HG03460 (cell line): ENCODE measurements around the gene IL10RB.
"Not testable (repeated sequence)": the region's sequence is repeated elsewhere in the genome, so short reads cannot be mapped to it uniquely, and the experiment has no call there.

ENCODE experiments used
- ATAC-seq: cut with Tn5 transposase; IDR thresholded peaks from one replicate; pipeline ENCODE4 v1.9.1; 2021; ENCODE audit not compliant: unreplicated experiment

IL10RB gene

GRCh38 chr21:33240404-33240803 lies 25.8 kb upstream of the IL10RB start:
- no peak for ATAC-seq

GRCh38 chr21:33241846-33242245 lies 24.3 kb upstream of the IL10RB start:
- no peak for ATAC-seq

- not testable (repeated sequence) for ATAC-seq
Observed at GRCh38 chr21:33242846-33243245, 23.3 kb upstream of the IL10RB start.

- no peak for ATAC-seq
Observed at GRCh38 chr21:33244082-33244778, 21.9 kb upstream of the IL10RB start.

GRCh38 chr21:33244779-33245105 lies 21.4 kb upstream of the IL10RB start:
- no peak for ATAC-seq

- ATAC-seq = no peak
Observed at GRCh38 chr21:33245289-33245918, 20.8 kb upstream of the IL10RB start.

- no peak for ATAC-seq
Observed at GRCh38 chr21:33246506-33246905, 19.7 kb upstream of the IL10RB start.

GRCh38 chr21:33246963-33247362 lies 19.2 kb upstream of the IL10RB start:
- ATAC-seq = no peak

- ATAC-seq = no peak
Observed at GRCh38 chr21:33247599-33247998, 18.6 kb upstream of the IL10RB start.

GRCh38 chr21:33249331-33250002 lies 16.7 kb upstream of the IL10RB start:
- no peak for ATAC-seq

GRCh38 chr21:33251119-33251518 lies 15.0 kb upstream of the IL10RB start:
- no peak for ATAC-seq

GRCh38 chr21:33253382-33253781 lies 12.8 kb upstream of the IL10RB start:
- not testable (repeated sequence) for ATAC-seq

- no peak for ATAC-seq
Observed at GRCh38 chr21:33254766-33255165, 11.4 kb upstream of the IL10RB start.

GRCh38 chr21:33255404-33255803 lies 10.8 kb upstream of the IL10RB start:
- ATAC-seq = no peak

- no peak for ATAC-seq
Observed at GRCh38 chr21:33256019-33256418, 10.1 kb upstream of the IL10RB start.

GRCh38 chr21:33257094-33257803 lies 8.9 kb upstream of the IL10RB start:
- no peak for ATAC-seq

GRCh38 chr21:33258475-33258874 lies 7.7 kb upstream of the IL10RB start:
- ATAC-seq = no peak

GRCh38 chr21:33259428-33259827 lies 6.7 kb upstream of the IL10RB start:
- ATAC-seq = no peak

GRCh38 chr21:33259995-33260394 lies 6.2 kb upstream of the IL10RB start:
- ATAC-seq = no peak

GRCh38 chr21:33261635-33262034 lies 4.5 kb upstream of the IL10RB start:
- no peak for ATAC-seq

GRCh38 chr21:33262921-33263320 lies 3.2 kb upstream of the IL10RB start:
- no peak for ATAC-seq

- ATAC-seq = no peak
Observed at GRCh38 chr21:33264561-33264960, 1.6 kb upstream of the IL10RB start.
